ENCODE data around the gene GPRC5A.

The GPRC5A gene

DNA sequence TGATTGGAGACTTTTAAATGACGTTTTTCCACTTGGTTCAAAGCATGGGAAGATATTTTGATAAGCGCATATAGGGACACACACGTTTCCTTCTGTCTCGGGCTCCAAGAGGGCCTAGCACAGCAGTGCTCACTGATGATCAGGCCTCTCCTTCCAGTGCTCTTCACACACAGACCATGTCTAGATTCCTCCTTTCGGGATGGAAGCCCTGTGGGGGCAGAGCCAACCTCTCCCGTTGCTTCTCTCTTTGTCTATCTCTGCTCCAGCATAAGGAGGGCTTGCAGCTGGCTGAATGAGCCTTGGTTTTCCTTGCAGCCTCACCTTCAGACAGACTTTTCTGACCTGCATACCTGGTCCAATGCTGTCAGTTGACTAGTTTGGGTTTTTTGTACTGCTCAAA is 38.3 kb downstream of the GPRC5A start:
- Histone ChIP-seq H3K9ac (ENCODE audit: low read depth, low read length) (no peak overlapping the region), H3K4me1 (ENCODE audit: control insufficient read depth, insufficient read depth, low read length) (peaks cover 7% of the 10 kb centered on the region), H3K4me3 (ENCODE audit: low read length) (no peak overlapping the region), H3K9me3 (replicated peaks; ENCODE audit: low read length) (no peaks in the 10 kb centered on the region), H3K27me3 (ENCODE audit: control insufficient read depth, insufficient read depth, low read length) (no peaks in the 10 kb centered on the region), H3K4me2 (ENCODE audit: low read length) (no peak overlapping the region), H3K36me3 (ENCODE audit: insufficient read depth, low read length) (no peaks in the 10 kb centered on the region)

DNA sequence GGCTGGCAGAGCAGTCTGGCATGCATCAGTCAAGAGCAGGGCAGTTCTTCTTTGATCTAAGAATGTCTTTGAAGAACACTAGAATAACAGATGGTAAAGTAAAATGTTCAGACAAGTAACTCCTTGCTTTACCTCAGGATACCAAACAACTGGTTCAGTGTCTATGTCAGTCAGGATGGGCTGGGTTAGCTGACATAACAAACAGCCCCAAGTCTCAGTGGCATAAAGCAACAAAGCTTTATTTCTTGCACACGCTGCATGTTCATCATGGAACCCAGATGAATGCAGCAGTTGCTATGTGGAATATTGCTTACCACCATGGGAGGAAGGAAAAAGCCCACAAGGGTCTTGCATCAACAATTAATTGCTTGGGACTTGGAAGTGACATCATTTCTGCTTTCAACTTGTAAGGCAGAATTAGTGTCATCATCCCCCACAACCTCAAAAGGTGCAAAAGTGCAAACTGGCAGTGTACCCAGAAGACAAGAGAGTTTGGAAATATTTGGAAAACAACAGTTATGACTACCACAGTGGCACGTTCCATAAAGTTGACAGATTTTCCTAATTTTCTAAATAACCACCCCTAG is 39.4 kb downstream of the GPRC5A start:
- no peak overlapping the region for H3K9ac ChIP-seq (ENCODE audit: low read depth, low read length)
- H3K36me3 ChIP-seq (ENCODE audit: insufficient read depth, low read length) = no peaks in the 10 kb centered on the region

DNA sequence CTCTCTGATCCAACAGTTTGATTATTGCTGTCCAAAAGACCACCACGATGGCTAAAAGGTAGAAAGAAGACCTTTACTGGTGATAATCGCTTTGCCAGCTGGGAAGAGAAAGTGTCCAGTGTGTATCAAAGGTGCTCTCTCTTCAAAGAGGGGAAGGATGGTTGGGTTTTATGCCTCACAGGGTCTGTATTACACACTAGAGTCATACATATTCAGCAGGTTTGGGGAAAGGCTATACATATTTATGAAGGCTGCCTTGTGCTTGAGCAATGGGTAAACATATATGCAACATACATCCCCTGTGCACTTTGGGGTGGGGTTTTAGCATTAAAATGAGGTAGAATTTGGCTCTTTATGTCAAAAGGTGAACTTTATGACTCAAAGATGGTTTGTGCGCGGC is 42.4 kb downstream of the GPRC5A start:
- no peak overlapping the region for H3K4me2 ChIP-seq (ENCODE audit: low read length)
- H3K36me3 ChIP-seq (ENCODE audit: insufficient read depth, low read length) = no peaks in the 10 kb centered on the region
- no peak overlapping the region for H3K4me3 ChIP-seq (ENCODE audit: low read length)
- H3K9ac ChIP-seq (ENCODE audit: low read depth, low read length) = no peak overlapping the region
- H3K27me3 ChIP-seq (ENCODE audit: control insufficient read depth, insufficient read depth, low read length) = no peaks in the 10 kb centered on the region
- no peaks in the 10 kb centered on the region for H3K9me3 ChIP-seq (replicated peaks; ENCODE audit: low read length)
- H3K4me1 ChIP-seq (ENCODE audit: control insufficient read depth, insufficient read depth, low read length) = no peaks in the 10 kb centered on the region

More for the DNA sequence above, 39.4 kb downstream of the GPRC5A start:
- no peak overlapping the region for H3K4me3 ChIP-seq (ENCODE audit: low read length)
- H3K4me1 ChIP-seq (ENCODE audit: control insufficient read depth, insufficient read depth, low read length) = peaks cover 7% of the 10 kb centered on the region
- no peak overlapping the region for H3K4me2 ChIP-seq (ENCODE audit: low read length)
- no peaks in the 10 kb centered on the region for H3K27me3 ChIP-seq (ENCODE audit: control insufficient read depth, insufficient read depth, low read length)
- H3K9me3 ChIP-seq (replicated peaks; ENCODE audit: low read length) = no peaks in the 10 kb centered on the region

DNA sequence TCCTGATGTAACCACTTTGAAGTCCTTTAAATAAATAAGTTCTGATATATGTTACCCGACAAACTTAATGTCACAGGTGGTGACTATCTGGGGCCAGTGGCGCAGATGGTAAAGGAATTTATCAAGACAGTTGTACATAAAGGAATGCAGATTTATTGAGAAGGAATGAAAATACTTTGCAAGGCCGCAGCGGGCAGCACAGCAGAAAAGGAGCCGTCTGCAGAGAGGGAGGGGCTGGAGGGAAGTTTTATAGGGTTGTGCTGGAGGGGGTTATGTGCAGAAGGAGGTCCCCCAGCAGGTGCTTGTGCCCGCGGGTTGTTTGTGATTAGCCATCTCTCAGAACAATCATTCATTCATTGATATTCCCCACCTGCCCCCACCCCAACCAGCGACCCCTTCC is 43.2 kb downstream of the GPRC5A start:
- Histone ChIP-seq H3K36me3 (ENCODE audit: insufficient read depth, low read length) (no peaks in the 10 kb centered on the region), H3K4me3 (ENCODE audit: low read length) (no peak overlapping the region), H3K9me3 (replicated peaks; ENCODE audit: low read length) (no peaks in the 10 kb centered on the region), H3K4me2 (ENCODE audit: low read length) (no peak overlapping the region), H3K27me3 (ENCODE audit: control insufficient read depth, insufficient read depth, low read length) (no peaks in the 10 kb centered on the region), H3K9ac (ENCODE audit: low read depth, low read length) (no peak overlapping the region), H3K4me1 (ENCODE audit: control insufficient read depth, insufficient read depth, low read length) (no peaks in the 10 kb centered on the region)

DNA sequence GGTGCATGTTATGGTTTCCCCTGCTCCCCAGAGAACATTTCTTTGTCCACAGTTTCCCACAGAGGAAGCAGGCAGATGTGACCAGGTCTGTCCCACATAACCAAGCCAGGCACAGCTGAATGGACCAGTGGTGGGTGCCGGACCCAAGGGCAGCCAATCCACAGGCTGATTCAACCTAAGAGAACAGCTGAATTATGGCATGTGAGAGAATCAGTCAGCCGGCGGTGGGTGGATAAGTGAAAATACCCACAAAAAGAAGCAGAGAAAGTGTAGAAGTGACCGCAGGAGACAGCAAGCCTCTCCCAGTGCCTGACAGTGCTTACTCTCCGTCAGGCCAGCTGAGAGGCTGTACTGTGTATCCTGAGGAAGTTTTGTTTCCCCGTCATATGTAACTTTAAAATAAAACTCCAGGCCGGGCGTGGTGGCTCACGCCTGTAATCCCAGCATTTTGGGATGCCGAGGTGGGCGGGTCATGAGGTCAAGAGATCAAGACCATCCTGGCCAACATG is 45.7 kb downstream of the GPRC5A start:
- no peak overlapping the region for H3K4me3 ChIP-seq (ENCODE audit: low read length)
- no peak overlapping the region for H3K4me2 ChIP-seq (ENCODE audit: low read length)
- H3K36me3 ChIP-seq (ENCODE audit: insufficient read depth, low read length) = no peaks in the 10 kb centered on the region
- no peak overlapping the region for H3K9ac ChIP-seq (ENCODE audit: low read depth, low read length)
- H3K4me1 ChIP-seq (ENCODE audit: control insufficient read depth, insufficient read depth, low read length) = no peaks in the 10 kb centered on the region
- no peaks in the 10 kb centered on the region for H3K27me3 ChIP-seq (ENCODE audit: control insufficient read depth, insufficient read depth, low read length)
- H3K9me3 ChIP-seq (replicated peaks; ENCODE audit: low read length) = no peaks in the 10 kb centered on the region

DNA sequence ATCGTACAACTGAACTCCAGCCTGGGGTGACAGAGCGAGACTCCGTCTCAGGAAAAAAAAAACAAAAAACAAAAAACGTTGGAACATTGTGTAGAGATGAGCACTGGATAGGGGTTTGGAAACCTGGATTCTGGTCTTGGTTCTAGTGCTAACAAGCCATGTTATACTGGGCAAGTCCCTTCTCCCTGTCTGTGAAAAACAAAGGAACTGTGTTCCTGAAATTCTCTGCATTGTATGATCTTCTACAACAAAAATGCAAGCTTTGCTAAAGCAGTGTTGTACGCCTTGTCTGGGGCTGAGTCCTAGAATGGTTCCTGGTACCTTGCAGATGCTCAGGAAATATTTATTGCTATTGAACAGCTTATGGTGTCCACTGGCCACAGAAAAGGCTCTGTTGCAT is 47.2 kb downstream of the GPRC5A start:
- no peak overlapping the region for H3K4me3 ChIP-seq (ENCODE audit: low read length)
- no peaks in the 10 kb centered on the region for H3K4me1 ChIP-seq (ENCODE audit: control insufficient read depth, insufficient read depth, low read length)
- H3K4me2 ChIP-seq (ENCODE audit: low read length) = no peak overlapping the region
- no peaks in the 10 kb centered on the region for H3K36me3 ChIP-seq (ENCODE audit: insufficient read depth, low read length)
- H3K27me3 ChIP-seq (ENCODE audit: control insufficient read depth, insufficient read depth, low read length) = no peaks in the 10 kb centered on the region
- no peak overlapping the region for H3K9ac ChIP-seq (ENCODE audit: low read depth, low read length)
- H3K9me3 ChIP-seq (replicated peaks; ENCODE audit: low read length) = no peaks in the 10 kb centered on the region

DNA sequence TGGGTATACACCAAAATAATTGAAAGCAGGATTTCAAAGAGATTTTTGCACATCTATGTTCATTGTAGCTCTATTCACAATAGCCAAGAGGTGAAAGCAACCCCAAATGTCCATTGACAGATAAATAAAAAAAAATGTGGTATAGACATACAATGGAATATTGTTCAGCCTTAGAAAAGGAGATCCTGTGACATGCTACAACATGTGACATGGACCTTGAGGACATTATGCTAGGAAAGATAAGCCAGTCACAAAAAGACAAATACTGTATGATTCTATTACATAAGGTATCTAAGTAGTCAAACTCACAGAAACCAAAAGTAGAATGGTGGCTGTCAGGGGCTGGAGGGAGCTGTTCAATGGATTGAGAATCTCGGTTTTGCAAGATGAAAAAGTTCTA is 48.5 kb downstream of the GPRC5A start:
- no peaks in the 10 kb centered on the region for H3K9me3 ChIP-seq (replicated peaks; ENCODE audit: low read length)
- H3K9ac ChIP-seq (ENCODE audit: low read depth, low read length) = no peak overlapping the region
- H3K36me3 ChIP-seq (ENCODE audit: insufficient read depth, low read length) = no peaks in the 10 kb centered on the region
- H3K27me3 ChIP-seq (ENCODE audit: control insufficient read depth, insufficient read depth, low read length) = no peaks in the 10 kb centered on the region
- no peaks in the 10 kb centered on the region for H3K4me1 ChIP-seq (ENCODE audit: control insufficient read depth, insufficient read depth, low read length)
- H3K4me3 ChIP-seq (ENCODE audit: low read length) = no peak overlapping the region
- no peak overlapping the region for H3K4me2 ChIP-seq (ENCODE audit: low read length)

DNA sequence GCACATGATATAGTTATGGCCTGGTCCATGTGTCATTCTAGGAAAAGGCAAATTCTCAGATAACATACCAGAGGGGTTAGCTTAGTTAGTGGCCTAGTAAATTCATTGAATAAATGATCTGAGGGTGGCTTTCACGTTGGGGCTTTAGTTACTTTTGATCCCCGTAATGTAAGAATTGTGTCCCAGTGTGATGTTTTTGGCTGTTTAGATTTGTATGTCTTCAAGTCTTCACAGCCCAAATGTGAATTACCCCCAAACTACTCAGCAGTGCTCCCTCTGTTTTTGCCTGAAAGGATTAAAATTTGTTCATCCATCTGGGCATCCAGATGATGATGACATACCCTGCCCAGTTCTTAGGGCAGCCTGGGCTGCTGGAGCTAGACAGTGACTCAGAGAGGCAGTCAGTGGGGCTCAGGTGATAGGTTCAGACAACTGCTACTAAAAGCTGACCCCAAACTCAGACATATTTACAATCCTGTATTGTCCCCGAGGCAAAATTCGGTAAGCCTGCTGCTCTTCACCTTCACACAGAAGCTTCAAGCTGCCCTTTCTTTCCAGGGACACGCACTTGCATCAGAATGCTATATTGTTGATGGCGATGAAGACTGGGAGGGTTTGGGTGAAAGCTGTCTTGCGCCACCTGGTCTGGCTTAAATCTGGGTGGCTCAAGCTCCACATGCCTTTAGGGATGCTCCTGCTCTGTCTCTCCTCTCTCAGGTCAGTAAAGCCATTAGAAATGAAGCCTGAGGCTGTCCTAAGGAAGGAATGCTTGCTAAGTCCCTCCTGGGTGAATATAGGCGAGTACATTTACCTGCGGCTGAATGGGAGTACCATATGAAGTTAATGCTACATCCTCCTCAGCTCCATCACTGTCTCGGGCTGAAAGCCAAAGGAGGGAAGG is 50.3 kb downstream of the GPRC5A start:
- H3K9me3 ChIP-seq (replicated peaks; ENCODE audit: low read length) = no peaks in the 10 kb centered on the region
- no peaks in the 10 kb centered on the region for H3K4me1 ChIP-seq (ENCODE audit: control insufficient read depth, insufficient read depth, low read length)
- H3K27me3 ChIP-seq (ENCODE audit: control insufficient read depth, insufficient read depth, low read length) = no peaks in the 10 kb centered on the region
- no peaks in the 10 kb centered on the region for H3K36me3 ChIP-seq (ENCODE audit: insufficient read depth, low read length)
- no peak overlapping the region for H3K4me3 ChIP-seq (ENCODE audit: low read length)
- H3K4me2 ChIP-seq (ENCODE audit: low read length) = no peak overlapping the region
- H3K9ac ChIP-seq (ENCODE audit: low read depth, low read length) = no peak overlapping the region

DNA sequence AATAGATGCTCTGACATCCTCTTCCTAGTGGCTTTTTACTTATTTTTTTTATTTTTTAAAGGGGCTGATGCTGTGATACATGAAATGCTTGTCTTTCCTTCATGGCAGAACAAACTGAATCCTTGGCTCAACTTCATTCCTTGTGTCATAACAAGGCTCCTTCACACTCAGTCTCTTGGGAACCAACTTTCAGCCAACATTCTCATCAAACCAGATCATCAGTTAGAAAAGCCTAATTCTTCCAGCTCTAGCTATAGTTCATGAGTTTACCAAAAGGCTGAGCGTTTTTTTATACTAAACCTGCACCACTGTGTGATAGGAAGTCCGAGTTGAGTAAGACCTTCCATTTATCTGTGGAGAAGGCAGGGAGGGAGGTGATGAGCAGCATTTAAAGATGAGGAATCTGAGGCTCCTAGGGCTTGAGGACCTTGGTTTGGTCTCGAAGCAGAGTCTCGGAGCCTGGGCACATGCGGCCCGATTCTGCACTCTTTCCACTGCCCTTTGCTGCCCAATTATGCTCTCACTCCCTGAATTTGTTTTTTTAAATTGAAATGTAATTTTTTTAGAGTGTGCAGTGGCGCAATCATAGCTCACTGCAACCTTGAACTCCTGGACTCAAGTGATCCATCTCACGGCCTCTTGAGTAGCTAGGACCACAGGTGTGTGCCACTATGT is 52.4 kb downstream of the GPRC5A start:
- Histone ChIP-seq H3K9ac (ENCODE audit: low read depth, low read length) (no peak overlapping the region), H3K36me3 (ENCODE audit: insufficient read depth, low read length) (no peaks in the 10 kb centered on the region), H3K27me3 (ENCODE audit: control insufficient read depth, insufficient read depth, low read length) (no peaks in the 10 kb centered on the region), H3K4me1 (ENCODE audit: control insufficient read depth, insufficient read depth, low read length) (no peaks in the 10 kb centered on the region), H3K9me3 (replicated peaks; ENCODE audit: low read length) (no peaks in the 10 kb centered on the region), H3K4me2 (ENCODE audit: low read length) (no peak overlapping the region), H3K4me3 (ENCODE audit: low read length) (no peak overlapping the region)

DNA sequence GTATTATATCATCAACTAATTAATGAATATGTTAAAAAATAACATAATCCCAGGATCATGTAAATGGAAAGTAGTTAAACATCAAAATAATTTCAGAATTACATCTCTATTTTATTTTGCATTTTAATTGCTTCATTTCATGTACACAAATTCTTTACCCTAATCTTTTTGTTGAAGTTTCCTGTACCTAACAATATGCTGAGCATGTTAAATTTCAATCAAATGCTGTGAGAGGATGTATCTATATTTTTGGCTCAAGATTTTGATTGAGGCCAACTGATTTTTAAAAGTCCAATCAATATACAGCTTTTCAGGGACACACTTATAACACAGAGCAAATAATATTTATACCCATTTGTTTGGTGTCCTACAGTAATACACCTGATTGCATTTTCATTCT is 54.2 kb downstream of the GPRC5A start:
- Histone ChIP-seq H3K9me3 (replicated peaks; ENCODE audit: low read length) (no peaks in the 10 kb centered on the region), H3K27me3 (ENCODE audit: control insufficient read depth, insufficient read depth, low read length) (no peaks in the 10 kb centered on the region), H3K36me3 (ENCODE audit: insufficient read depth, low read length) (no peaks in the 10 kb centered on the region), H3K9ac (ENCODE audit: low read depth, low read length) (no peak overlapping the region), H3K4me1 (ENCODE audit: control insufficient read depth, insufficient read depth, low read length) (no peaks in the 10 kb centered on the region), H3K4me3 (ENCODE audit: low read length) (no peak overlapping the region), H3K4me2 (ENCODE audit: low read length) (no peak overlapping the region)

DNA sequence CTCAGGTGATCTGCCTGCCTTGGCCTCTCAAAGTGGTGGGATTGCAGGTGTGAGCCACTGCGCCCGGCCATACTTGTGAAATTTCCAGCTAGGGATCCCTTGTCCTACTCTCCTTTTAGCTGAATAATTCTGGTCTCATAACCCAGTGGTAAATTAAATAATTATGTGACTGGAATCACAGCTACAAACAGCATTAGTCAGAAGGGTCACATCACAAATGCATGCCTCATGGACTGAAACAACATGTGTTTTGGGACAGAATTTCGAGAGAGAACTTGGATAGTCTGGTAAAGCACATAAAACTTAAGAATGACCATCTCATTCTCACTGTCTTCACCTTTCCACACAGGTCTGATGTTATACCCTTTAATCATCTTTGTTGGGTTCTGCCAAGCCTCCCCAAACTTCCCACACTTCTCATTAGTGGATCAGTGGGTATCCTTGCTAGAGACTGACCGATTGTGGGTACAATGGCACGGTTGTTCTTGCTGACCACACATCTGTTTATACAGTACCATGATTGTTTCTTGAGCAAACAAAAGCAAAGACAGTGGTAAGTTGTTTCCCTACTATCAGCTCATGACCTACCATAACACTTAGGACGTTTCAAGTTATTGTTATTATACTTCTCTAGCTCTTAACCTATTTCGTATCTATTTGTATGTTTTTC is 55.5 kb downstream of the GPRC5A start:
- no peaks in the 10 kb centered on the region for H3K4me1 ChIP-seq (ENCODE audit: control insufficient read depth, insufficient read depth, low read length)
- no peaks in the 10 kb centered on the region for H3K27me3 ChIP-seq (ENCODE audit: control insufficient read depth, insufficient read depth, low read length)
- H3K9ac ChIP-seq (ENCODE audit: low read depth, low read length) = no peak overlapping the region
- H3K4me2 ChIP-seq (ENCODE audit: low read length) = no peak overlapping the region
- no peaks in the 10 kb centered on the region for H3K9me3 ChIP-seq (replicated peaks; ENCODE audit: low read length)
- H3K36me3 ChIP-seq (ENCODE audit: insufficient read depth, low read length) = no peaks in the 10 kb centered on the region
- no peak overlapping the region for H3K4me3 ChIP-seq (ENCODE audit: low read length)
